Body of pancreas (tissue), 4 donors: ENCODE measurements around the gene SCML1. TPM values are rescaled to one million over a fixed set of nuclear protein-coding genes. Genes with fewer than 3 reads are reported as not detected.
"Not testable (repeated sequence)": the region's sequence is repeated elsewhere in the genome, so short reads cannot be mapped to it uniquely, and the experiment has no call there.

Experiments
- ATAC-seq: fragments of 150-250 bp; one replicate; pipeline ENCODE4 v1.9.1; 2016
- DNase-seq, 4 donors: peaks; one replicate each; pipeline ENCODE4 v3.0.0-alpha.2; 2019
- H3K27ac ChIP-seq, 4 donors: fragments of 200-600 bp; sonication (generic); 1 replicate in 3 of 4; 2 replicates in 1 of 4; pipeline versions ENCODE4 v1.5.1 to v1.6.1; 2016 to 2019; ENCODE audit warnings: mild to moderate bottlenecking in 1 of 4, mixed read lengths in 1 of 4, moderate library complexity in 1 of 4
- H3K27me3 ChIP-seq, 2 donors: fragments of 200-600 bp; sonication (generic); one replicate each; pipeline ENCODE4 v1.6.0; 2016; ENCODE audit warnings: mild to moderate bottlenecking in 1 of 2
- H3K36me3 ChIP-seq, 2 donors: fragments of 200-600 bp; sonication (generic); replicated peaks in 1 of 2; 2 replicates each; pipeline ENCODE4 v1.5.1; 2016; ENCODE audit warnings: low read depth in 2 of 2; ENCODE audit not compliant: insufficient read depth in 1 of 2
- H3K4me1 ChIP-seq: fragments of 200-600 bp; sonication (generic); one replicate; pipeline ENCODE4 v1.6.0; 2016
- H3K4me3 ChIP-seq, 2 donors: fragments of 200-600 bp; sonication (generic); 1 replicate in 1 of 2; 2 replicates in 1 of 2; pipeline ENCODE4 v1.5.1; 2016 to 2019
- H3K9me3 ChIP-seq, 3 donors: fragments of 200-600 bp; sonication (generic); 1 replicate in 2 of 3; 2 replicates in 1 of 3; pipeline ENCODE4 v1.5.1; 2016
- CTCF ChIP-seq, 7 experiments: fragments of 450-650 bp in 4 of 7; fragments of 200-600 bp in 3 of 7; sonication (generic) in 3 of 7; IDR thresholded peaks; one replicate each; pipeline ENCODE4 v1.5.1; 2016 to 2019; ENCODE audit warnings: antibody characterized with exemption in 7 of 7
- POLR2A ChIP-seq, 3 donors: fragments of 450-650 bp; IDR thresholded peaks; one replicate each; pipeline ENCODE4 v1.6.1; 2016; ENCODE audit warnings: antibody characterized with exemption in 3 of 3, mild to moderate bottlenecking in 2 of 3
- WGBS, 2 donors: methylation state at CpG; one replicate each; pipeline ENCODE4 v1.1.5; 2017; 5-methylcytosine and 5-hydroxymethylcytosine counted together
- intact Hi-C: fragments of 100-400 bp; cut with DNase I; formaldehyde crosslinking; loops from one replicate; pipeline ENCODE4 v1.15.1; 2023
- total RNA-seq, 2 donors: library from RNA; depleted of rRNA; stranded (reverse); fragments of >200 nt; gene quantifications; one replicate each; pipeline ENCODE4 v1.1.0, GENCODE V29; 2016

The SCML1 gene
- total RNA-seq, 2 donors from 2014 or later = 9.3 to 11.2 TPM

GRCh38 chrX:17769701-17770269 lies 32.5 kb downstream of the SCML1 start:
- Histone ChIP-seq H3K4me1 (no peaks in the 10 kb centered on the region), H3K36me3 (no peaks in the 10 kb centered on the region), H3K27me3 (no peaks in the 10 kb centered on the region), H3K4me3 (no peak overlapping the region), H3K27ac (no peak overlapping the region), H3K9me3 (no peaks in the 10 kb centered on the region)
- 54 to 55% methylated on average over 3 of the region's 3 CpGs for WGBS, 2 donors
- no peak for ATAC-seq
- DNase-seq = no peak
- TF ChIP-seq CTCF (IDR thresholded peaks at IDR 0.05) (no peak), POLR2A (IDR thresholded peaks at IDR 0.05) (no peak)
- intact Hi-C loops = no loop called here

- intact Hi-C loops = no loop called here
- Histone ChIP-seq H3K4me1 (no peaks in the 10 kb centered on the region), H3K4me3 (no peak overlapping the region), H3K27me3 (no peaks in the 10 kb centered on the region), H3K36me3 (no peaks in the 10 kb centered on the region), H3K9me3 (no peaks in the 10 kb centered on the region), H3K27ac (no peak overlapping the region)
- DNase-seq (no peak), ATAC-seq (no peak)
- TF ChIP-seq CTCF (IDR thresholded peaks at IDR 0.05) (no peak), POLR2A (IDR thresholded peaks at IDR 0.05) (no peak)
- 60 to 67% methylated on average over 8 of the region's 8 CpGs for WGBS, 2 donors
These were observed 36.1 kb downstream of the SCML1 start for GRCh38 chrX:17773221-17773876.

GRCh38 chrX:17774053-17774452 lies 36.8 kb downstream of the SCML1 start:
- H3K27me3 ChIP-seq = no peaks in the 10 kb centered on the region
- 67 to 81% methylated on average over 1 of the region's 1 CpG for WGBS, 2 donors
- no peak for ATAC-seq

GRCh38 chrX:17778997-17779396 lies 41.7 kb downstream of the SCML1 start:
- no peaks in the 10 kb centered on the region for H3K9me3 ChIP-seq
- DNase-seq (no peak), ATAC-seq (no peak)
- WGBS, 2 donors = 2 to 29% methylated on average over 2 of the region's 2 CpGs
- TF ChIP-seq CTCF (IDR thresholded peaks at IDR 0.05) = no peak
- no peak for TF ChIP-seq POLR2A (IDR thresholded peaks at IDR 0.05)
- intact Hi-C loops = no loop called here
- H3K4me3 ChIP-seq = no peak overlapping the region
- no peaks in the 10 kb centered on the region for H3K4me1 ChIP-seq
- no peak overlapping the region for H3K27ac ChIP-seq
- no peaks in the 10 kb centered on the region for H3K36me3 ChIP-seq
- H3K27me3 ChIP-seq = no peaks in the 10 kb centered on the region

More at GRCh38 chrX:17774053-17774452, 36.8 kb downstream of the SCML1 start:
- Histone ChIP-seq H3K4me1 (no peaks in the 10 kb centered on the region), H3K9me3 (no peaks in the 10 kb centered on the region), H3K36me3 (no peaks in the 10 kb centered on the region), H3K4me3 (no peak overlapping the region), H3K27ac (no peak overlapping the region)
- intact Hi-C loops = no loop called here
- TF ChIP-seq CTCF (IDR thresholded peaks at IDR 0.05) (no peak), POLR2A (IDR thresholded peaks at IDR 0.05) (no peak)
- DNase-seq = no peak

GRCh38 chrX:17779434-17779833 lies 42.1 kb downstream of the SCML1 start:
- intact Hi-C loops = no loop called here
- WGBS, 2 donors = 87 to 88% methylated on average over 4 of the region's 4 CpGs
- ATAC-seq = no peak

GRCh38 chrX:17786554-17787347 lies 49.5 kb downstream of the SCML1 start:
- H3K27me3 ChIP-seq, intact Hi-C loops, H3K36me3 ChIP-seq, H3K27ac ChIP-seq, ATAC-seq, H3K4me1 ChIP-seq, H3K4me3 ChIP-seq, DNase-seq, H3K9me3 ChIP-seq: not testable (repeated sequence)
- 48 to 93% methylated on average over 3 to 17 of the region's 31 CpGs for WGBS, 2 donors

More at GRCh38 chrX:17779434-17779833, 42.1 kb downstream of the SCML1 start:
- Histone ChIP-seq H3K9me3 (no peaks in the 10 kb centered on the region), H3K27me3 (no peaks in the 10 kb centered on the region), H3K36me3 (no peaks in the 10 kb centered on the region), H3K27ac (no peak overlapping the region), H3K4me1 (no peaks in the 10 kb centered on the region), H3K4me3 (no peak overlapping the region)
- TF ChIP-seq POLR2A (IDR thresholded peaks at IDR 0.05) = no peak
- TF ChIP-seq CTCF (IDR thresholded peaks at IDR 0.05) = no peak
- DNase-seq = no peak
